ENCODE data around the gene FAM118B.

The FAM118B gene

DNA sequence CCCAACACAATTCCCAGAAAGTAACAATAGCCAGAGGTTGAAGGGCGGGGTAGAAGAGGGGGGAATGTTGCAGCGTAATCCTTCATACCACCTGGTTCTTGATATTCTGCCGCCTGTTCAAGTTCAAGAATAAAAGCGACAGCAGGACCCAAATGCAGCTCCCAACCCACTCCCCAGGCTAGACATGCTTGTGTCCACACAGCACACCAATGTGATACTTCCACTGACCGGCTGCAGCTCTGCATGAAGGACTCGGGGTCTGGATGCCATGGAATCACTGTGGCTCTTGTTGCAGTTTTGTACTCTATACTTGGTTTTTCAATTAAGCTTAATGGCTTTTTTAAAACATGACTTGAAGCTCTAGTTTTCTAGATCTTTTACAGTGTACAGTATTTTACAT lies 50.6 kb downstream of the FAM118B start:
- Histone ChIP-seq H3K4me3 (no peak overlapping the region), H3K9me3 (no peaks in the 10 kb centered on the region), H4K20me1 (peaks cover 18% of the 10 kb centered on the region; the same call in 1 of the 2 replicates), H3K27ac (no peak overlapping the region), H3K4me1 (peaks cover 3% of the 10 kb centered on the region), H3K36me3 (peaks cover 92% of the 10 kb centered on the region), H3K9ac (0 out of 2 replicates have a peak overlapping the region, but pooled peaks have one; percentile 9), H3K4me2 (no peak overlapping the region), H3K27me3 (no peaks in the 10 kb centered on the region)
- TF ChIP-seq Cebpa-rat (IDR thresholded peaks at IDR 0.05): no peak

DNA sequence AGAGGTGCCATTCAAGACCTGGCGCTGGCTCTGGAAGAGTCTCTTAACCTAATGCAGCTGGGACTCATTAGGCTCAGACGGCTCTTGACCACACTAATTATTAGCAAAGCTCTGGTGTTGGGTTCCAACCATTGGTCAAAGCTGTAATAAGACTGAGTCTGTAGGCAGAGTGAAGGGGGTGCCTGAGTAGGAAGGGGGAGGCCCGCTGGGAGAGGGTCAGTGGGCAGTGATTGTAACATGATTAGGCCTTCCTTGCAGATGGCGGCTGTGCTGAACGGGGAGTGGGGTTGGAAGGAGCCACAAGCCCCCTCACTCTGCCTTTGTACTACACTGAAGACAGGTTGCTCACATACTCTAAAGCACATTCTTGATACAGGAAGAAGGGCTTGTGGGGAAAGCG lies 51.9 kb downstream of the FAM118B start:
- peaks cover 84% of the 10 kb centered on the region for H3K36me3 ChIP-seq

DNA sequence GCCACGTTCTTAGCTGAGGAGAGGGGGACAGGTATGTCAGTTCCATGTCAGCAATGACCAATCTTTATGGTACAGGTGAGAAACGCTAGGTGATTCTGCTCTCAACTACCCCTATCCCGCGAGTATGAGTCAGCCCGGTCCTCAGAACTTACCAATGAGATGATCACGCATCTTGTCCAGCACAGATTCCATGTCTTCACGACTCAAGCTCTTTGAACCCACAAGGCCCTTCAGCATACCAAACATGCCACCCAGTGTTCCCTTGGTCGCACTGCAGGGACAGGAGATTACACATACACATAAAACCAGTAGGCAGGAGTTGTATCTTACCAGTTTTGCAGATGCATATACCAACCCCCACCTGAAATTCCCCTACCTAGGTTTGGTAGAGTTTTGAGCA lies 54.2 kb downstream of the FAM118B start:
- Histone ChIP-seq H3K9me3 (no peaks in the 10 kb centered on the region), H3K4me3 (no peak overlapping the region), H3K27me3 (no peaks in the 10 kb centered on the region), H3K4me1 (peaks cover 24% of the 10 kb centered on the region), H3K36me3 (peaks cover 67% of the 10 kb centered on the region), H4K20me1 (peaks cover 18% of the 10 kb centered on the region; the same call in 1 of the 2 replicates), H3K4me2 (no peak overlapping the region), H3K27ac (no peak overlapping the region), H3K9ac (no peak overlapping the region)
- TF ChIP-seq Cebpa-rat (IDR thresholded peaks at IDR 0.05): no peak

More for the DNA sequence above, 51.9 kb downstream of the FAM118B start:
- Histone ChIP-seq H3K9ac (no peak overlapping the region), H3K4me1 (peaks cover 11% of the 10 kb centered on the region), H3K4me3 (no peak overlapping the region), H4K20me1 (peaks cover 18% of the 10 kb centered on the region; the same call in 1 of the 2 replicates), H3K27ac (no peak overlapping the region), H3K27me3 (no peaks in the 10 kb centered on the region), H3K9me3 (no peaks in the 10 kb centered on the region), H3K4me2 (no peak overlapping the region)
- no peak for TF ChIP-seq Cebpa-rat (IDR thresholded peaks at IDR 0.05)

DNA sequence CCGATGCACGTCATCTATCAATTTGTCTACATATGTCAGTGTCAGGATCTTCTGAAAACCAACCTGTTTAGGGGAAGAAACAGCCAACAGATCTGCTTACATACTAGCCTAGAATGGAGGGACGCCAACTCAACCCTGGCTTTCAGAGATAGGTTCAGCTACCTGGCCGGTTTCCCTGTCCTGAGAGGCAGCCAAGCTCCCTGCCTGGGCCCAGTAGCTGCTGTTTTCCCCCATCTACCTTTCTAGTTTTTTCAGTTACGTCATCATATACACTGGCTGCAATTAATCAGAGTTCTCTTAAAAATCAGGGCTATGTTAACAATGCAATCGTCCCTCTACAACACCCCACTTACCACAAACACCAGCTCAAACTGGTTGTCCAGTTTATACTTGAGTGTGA lies 56.1 kb downstream of the FAM118B start:
- peaks cover 65% of the 10 kb centered on the region for H3K36me3 ChIP-seq
- no peaks in the 10 kb centered on the region for H3K9me3 ChIP-seq
- H4K20me1 ChIP-seq: peaks cover 10% of the 10 kb centered on the region; the same call in 1 of the 2 replicates
- TF ChIP-seq Cebpa-rat (IDR thresholded peaks at IDR 0.05): no peak
- H3K27me3 ChIP-seq: no peaks in the 10 kb centered on the region
- H3K4me2 ChIP-seq: peak overlapping the region; percentile 90
- H3K9ac ChIP-seq: peak overlapping the region; percentile 94
- peaks cover 24% of the 10 kb centered on the region for H3K4me1 ChIP-seq
- peak overlapping the region; percentile 84 for H3K4me3 ChIP-seq
- H3K27ac ChIP-seq: peak overlapping the region; percentile 92

DNA sequence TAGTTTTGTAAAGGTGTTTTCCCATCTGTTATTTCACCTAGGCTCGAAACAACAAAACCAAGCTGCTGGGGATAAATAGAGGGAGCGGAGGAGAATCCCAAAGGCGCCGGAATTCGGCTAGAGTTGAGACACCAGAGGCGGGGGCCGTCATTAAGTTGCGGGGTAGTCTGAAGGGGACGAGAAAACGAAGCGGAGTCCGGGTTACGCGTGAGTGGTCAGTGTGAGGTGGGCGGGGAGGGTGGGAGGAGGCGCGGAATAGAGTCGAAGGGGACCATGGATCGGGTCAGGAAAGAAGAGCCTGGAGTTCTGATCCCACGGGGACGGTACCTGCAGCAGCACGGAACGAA lies 56.8 kb downstream of the FAM118B start:
- Histone ChIP-seq H3K4me3 (peak overlapping the region; percentile 84), H3K27ac (peak overlapping the region; percentile 92), H3K9ac (peak overlapping the region; percentile 94), H3K27me3 (no peaks in the 10 kb centered on the region), H4K20me1 (peaks cover 6% of the 10 kb centered on the region; the same call in 1 of the 2 replicates), H3K9me3 (no peaks in the 10 kb centered on the region), H3K4me2 (peak overlapping the region; percentile 90), H3K36me3 (peaks cover 65% of the 10 kb centered on the region), H3K4me1 (peaks cover 24% of the 10 kb centered on the region)
- TF ChIP-seq Cebpa-rat (IDR thresholded peaks at IDR 0.05): no peak

DNA sequence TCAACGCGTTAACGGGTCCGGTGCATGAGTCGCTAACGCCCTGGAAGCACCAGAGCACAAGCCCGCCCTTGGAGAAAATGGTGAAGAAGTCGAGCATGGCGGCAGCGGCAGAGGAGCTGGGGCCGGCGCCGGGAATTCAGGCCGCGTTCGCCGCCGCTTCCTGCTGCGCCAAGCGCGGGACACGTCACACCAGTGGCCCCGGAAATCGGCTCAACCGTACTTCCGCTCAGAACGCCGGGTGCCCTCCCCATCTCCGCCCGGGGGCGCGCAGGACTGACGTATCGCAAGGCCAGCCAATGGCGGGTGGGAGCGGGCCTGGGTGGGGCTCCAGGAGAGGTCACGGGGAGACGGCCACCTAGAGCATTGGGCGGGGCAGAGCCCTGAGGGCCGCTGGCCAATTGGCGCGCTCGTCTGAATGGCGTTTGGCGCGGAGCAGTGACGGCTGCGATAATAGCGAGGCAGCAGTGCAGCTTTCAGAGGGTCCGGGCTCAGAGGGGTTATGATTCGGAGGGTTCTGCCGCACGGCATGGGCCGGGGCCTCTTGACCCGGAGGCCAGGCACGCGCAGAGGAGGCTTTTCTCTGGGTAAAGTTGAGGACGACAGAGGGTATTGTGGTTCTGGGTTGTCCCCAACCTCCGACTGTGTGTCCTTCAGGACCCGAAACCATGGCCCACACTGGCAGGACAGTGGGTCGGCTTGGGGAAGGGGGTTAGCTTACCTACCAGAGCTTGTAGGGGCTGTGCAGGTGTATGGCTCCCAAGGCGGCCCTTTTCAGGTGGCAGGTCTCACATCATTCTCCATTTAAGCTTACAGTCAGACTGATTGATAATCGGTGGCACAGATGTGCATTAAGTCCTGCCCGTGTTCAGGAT lies 57.4 kb downstream of the FAM118B start, which contains the start of the genes FOXRED1 and SRPRA:
FOXRED1 (plus strand) TSS at position 447 of the 872 bp plus-strand sequence; CDS start at position 500, 53 bp downstream.
SRPRA (minus strand) TSS at position 188 of the 872 bp plus-strand sequence; CDS start at position 97, 91 bp downstream.
- no peaks in the 10 kb centered on the region for H3K27me3 ChIP-seq
- peaks cover 24% of the 10 kb centered on the region for H3K4me1 ChIP-seq
- peak within 1 kb of the TSS; percentile 92 for H3K27ac ChIP-seq
- peak within 1 kb of the TSS; percentile 94 for H3K9ac ChIP-seq
- TF ChIP-seq Cebpa-rat (IDR thresholded peaks at IDR 0.05): no peak
- H3K36me3 ChIP-seq: peaks cover 65% of the 10 kb centered on the region
- H3K4me3 ChIP-seq: peak within 1 kb of the TSS; percentile 84
- peak within 1 kb of the TSS; percentile 95 for H3K4me2 ChIP-seq
- no peaks in the 10 kb centered on the region for H3K9me3 ChIP-seq
- H4K20me1 ChIP-seq: no peaks in the 10 kb centered on the region; the same call in 1 of the 2 replicates

DNA sequence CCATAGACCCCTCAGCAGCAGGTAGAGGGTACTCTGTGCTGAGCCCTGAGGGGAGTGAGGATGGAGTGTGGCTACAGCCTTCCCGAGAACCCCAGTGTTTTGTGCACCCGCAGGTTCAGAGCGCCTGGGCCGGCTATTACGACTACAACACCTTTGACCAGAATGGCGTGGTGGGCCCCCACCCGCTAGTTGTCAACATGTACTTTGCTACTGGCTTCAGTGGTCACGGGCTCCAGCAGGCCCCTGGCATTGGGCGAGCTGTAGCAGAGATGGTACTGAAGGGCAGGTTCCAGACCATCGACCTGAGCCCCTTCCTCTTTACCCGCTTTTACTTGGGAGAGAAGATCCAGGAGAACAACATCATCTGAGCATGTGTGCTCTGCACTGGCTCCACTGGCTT lies 65.7 kb downstream of the FAM118B start:
- no peak overlapping the region for H3K4me2 ChIP-seq
- no peaks in the 10 kb centered on the region for H3K9me3 ChIP-seq
- H3K36me3 ChIP-seq: peaks cover 73% of the 10 kb centered on the region
- H3K9ac ChIP-seq: no peak overlapping the region
- no peaks in the 10 kb centered on the region for H4K20me1 ChIP-seq
- peaks cover 27% of the 10 kb centered on the region for H3K4me1 ChIP-seq
- no peaks in the 10 kb centered on the region for H3K27me3 ChIP-seq
- H3K4me3 ChIP-seq: no peak overlapping the region
- no peak for TF ChIP-seq Cebpa-rat (IDR thresholded peaks at IDR 0.05)
- no peak overlapping the region for H3K27ac ChIP-seq

DNA sequence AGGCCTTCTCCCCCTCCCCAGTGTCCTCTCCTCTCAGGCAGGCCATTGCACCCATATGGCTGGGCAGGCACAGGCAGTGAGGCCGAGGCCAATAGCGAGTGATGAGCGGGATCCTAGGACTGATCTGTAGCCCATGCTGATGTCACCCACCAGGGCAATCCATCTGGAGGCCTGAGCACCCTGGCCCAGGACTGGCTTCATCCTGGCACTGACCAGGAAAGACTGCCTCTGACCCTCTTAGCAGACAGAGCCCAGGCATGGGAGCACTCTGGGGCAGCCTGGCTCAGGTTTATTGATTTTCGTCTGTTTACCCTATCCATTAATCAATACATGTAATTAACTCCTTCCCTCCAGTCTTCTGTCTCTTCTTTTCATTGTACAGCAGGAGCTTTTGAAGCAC lies 66.2 kb downstream of the FAM118B start:
- Histone ChIP-seq H4K20me1 (no peaks in the 10 kb centered on the region), H3K36me3 (peaks cover 69% of the 10 kb centered on the region), H3K27me3 (no peaks in the 10 kb centered on the region), H3K9ac (no peak overlapping the region), H3K4me2 (no peak overlapping the region), H3K4me3 (no peak overlapping the region), H3K4me1 (peaks cover 30% of the 10 kb centered on the region), H3K9me3 (no peaks in the 10 kb centered on the region), H3K27ac (no peak overlapping the region)
- no peak for TF ChIP-seq Cebpa-rat (IDR thresholded peaks at IDR 0.05)

DNA sequence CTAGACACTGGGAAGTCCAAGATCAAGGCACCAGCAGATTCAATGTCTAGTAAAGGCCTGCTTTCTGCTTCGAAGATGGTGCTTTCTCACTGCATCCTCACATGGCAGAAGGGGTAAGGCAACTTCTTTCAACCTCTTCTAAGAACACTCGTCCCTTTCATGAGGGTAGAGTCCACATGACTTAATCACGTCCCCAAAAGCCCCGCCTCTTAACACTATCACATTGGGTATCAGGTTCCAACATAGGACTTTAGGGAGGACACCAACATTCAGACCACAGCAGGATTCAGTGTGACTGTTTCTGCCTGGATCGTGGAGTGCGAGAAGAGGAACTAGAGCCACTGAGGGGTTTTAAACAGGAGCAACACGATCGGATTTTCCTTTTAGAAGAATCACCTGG lies 67.6 kb downstream of the FAM118B start:
- Histone ChIP-seq H3K4me1 (peaks cover 38% of the 10 kb centered on the region), H3K36me3 (peaks cover 55% of the 10 kb centered on the region), H3K4me3 (no peak overlapping the region), H3K9me3 (no peaks in the 10 kb centered on the region), H3K4me2 (no peak overlapping the region), H3K27ac (no peak overlapping the region), H4K20me1 (no peaks in the 10 kb centered on the region), H3K9ac (no peak overlapping the region), H3K27me3 (no peaks in the 10 kb centered on the region)
- no peak for TF ChIP-seq Cebpa-rat (IDR thresholded peaks at IDR 0.05)

DNA sequence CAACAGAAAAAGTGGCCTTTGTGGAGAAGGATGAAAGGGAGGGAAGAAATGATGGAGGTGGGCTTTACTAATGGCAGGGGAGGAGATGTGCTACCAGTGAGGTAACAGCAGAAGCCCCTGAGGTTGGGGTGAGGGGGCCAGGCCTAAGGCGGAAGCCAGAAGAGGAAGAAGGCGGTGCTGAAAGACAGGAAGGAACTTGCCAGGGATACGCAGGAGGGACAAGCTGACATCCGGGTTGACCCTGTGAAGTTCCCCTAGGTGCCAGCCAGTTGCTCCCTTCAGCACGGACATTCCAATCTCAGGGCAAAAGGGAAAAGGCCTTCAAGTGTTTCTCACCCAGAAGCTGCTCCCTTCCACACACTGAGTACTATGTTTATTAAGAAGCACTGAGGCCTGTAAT lies 69.0 kb downstream of the FAM118B start:
- Histone ChIP-seq H4K20me1 (no peaks in the 10 kb centered on the region), H3K36me3 (peaks cover 41% of the 10 kb centered on the region), H3K4me1 (peaks cover 46% of the 10 kb centered on the region), H3K9ac (no peak overlapping the region; the same call in 1 of the 2 replicates), H3K27ac (peak overlapping the region; percentile 50), H3K4me3 (no peak overlapping the region), H3K27me3 (no peaks in the 10 kb centered on the region), H3K9me3 (no peaks in the 10 kb centered on the region), H3K4me2 (peak overlapping the region; percentile 89)
- no peak for TF ChIP-seq Cebpa-rat (IDR thresholded peaks at IDR 0.05)

All from BLaER1 (cell line).